ENCODE data around the gene RPS27L.

RPS27L gene

DNA sequence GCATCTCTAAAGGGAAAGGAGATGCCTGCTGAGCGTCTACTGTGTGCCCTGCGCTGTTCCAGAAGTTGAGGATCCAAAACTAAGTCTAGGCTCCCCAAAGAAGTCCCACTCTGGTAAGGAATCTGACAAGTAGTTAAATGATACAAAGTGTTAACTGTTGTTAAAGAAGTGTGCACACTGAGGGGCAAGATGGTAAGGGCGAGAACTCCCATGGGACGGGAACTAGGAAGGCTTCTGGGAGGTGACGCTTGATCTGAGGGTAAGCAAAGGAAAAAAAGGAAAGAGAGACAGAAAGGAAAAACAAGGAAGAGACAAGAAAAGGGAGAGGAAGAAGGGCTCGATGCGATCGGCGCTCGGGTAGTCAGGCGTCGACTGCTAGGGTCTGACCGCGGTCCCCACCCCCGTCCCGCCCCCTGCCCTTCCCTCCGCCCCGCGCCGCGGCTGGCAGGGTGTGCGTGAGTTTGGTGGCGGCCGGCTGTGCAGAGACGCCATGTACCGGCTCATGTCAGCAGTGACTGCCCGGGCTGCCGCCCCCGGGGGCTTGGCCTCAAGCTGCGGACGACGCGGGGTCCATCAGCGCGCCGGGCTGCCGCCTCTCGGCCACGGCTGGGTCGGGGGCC is 35.8 kb downstream of the RPS27L start, which contains the start of gene LACTB:
Gene LACTB, plus strand, starts transcription at position 480 of the 620 bp plus-strand sequence. Its CDS starts 11 bp downstream, at position 491.
- H3F3A ChIP-seq (ENCODE audit: insufficient read depth, low read length): 0 out of 2 replicates have a peak, but pooled peaks cover 2% of the 10 kb centered on the region
- H3K36me3 ChIP-seq (replicated peaks; ENCODE audit: insufficient read depth, low read length): no peaks in the 10 kb centered on the region
- TF ChIP-seq EZH2 (optimal IDR thresholded peaks at IDR 0.05; ENCODE audit: low read depth, low read length): no peak
- no peak for TF ChIP-seq EZH2phosphoT487 (IDR thresholded peaks at IDR 0.05; ENCODE audit: low read length)
- TF ChIP-seq, protein P1, sequence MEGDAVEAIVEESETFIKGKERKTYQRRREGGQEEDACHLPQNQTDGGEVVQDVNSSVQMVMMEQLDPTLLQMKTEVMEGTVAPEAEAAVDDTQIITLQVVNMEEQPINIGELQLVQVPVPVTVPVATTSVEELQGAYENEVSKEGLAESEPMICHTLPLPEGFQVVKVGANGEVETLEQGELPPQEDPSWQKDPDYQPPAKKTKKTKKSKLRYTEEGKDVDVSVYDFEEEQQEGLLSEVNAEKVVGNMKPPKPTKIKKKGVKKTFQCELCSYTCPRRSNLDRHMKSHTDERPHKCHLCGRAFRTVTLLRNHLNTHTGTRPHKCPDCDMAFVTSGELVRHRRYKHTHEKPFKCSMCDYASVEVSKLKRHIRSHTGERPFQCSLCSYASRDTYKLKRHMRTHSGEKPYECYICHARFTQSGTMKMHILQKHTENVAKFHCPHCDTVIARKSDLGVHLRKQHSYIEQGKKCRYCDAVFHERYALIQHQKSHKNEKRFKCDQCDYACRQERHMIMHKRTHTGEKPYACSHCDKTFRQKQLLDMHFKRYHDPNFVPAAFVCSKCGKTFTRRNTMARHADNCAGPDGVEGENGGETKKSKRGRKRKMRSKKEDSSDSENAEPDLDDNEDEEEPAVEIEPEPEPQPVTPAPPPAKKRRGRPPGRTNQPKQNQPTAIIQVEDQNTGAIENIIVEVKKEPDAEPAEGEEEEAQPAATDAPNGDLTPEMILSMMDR (IDR thresholded peaks at IDR 0.05; ENCODE audit: low read length): no peak
- peak; percentile 86 for DNase-seq
- H3K79me2 ChIP-seq (ENCODE audit: low read length): no peaks in the 10 kb centered on the region
- no peaks in the 10 kb centered on the region for H3K9me3 ChIP-seq (replicated peaks; ENCODE audit: insufficient read depth, low read length)
- peaks cover 4% of the 10 kb centered on the region; the same call in 1 of the 2 replicates for H3K4me1 ChIP-seq (ENCODE audit: low read length)
- peak within 1 kb of the TSS; percentile 61; the same call in 1 of the 2 replicates for H3K9ac ChIP-seq (ENCODE audit: low read length)
- peak within 1 kb of the TSS; percentile 42; the same call in 1 of the 2 replicates for H3K27ac ChIP-seq (ENCODE audit: low read length)
- H2AFZ ChIP-seq (ENCODE audit: low read length): peak within 1 kb of the TSS; percentile 100
- no peaks in the 10 kb centered on the region for H3K27me3 ChIP-seq (replicated peaks; ENCODE audit: insufficient read depth, low read length)
- peak within 1 kb of the TSS; percentile 87 for H3K4me2 ChIP-seq (ENCODE audit: low read depth, low read length)
- H3K4me3 ChIP-seq (ENCODE audit: low read length): peak within 1 kb of the TSS; percentile 95
- H4K20me1 ChIP-seq (ENCODE audit: insufficient read depth, low read length): no peaks in the 10 kb centered on the region
- no peaks in the 10 kb centered on the region for H3K9me2 ChIP-seq (replicated peaks; ENCODE audit: insufficient read depth, low read length)

DNA sequence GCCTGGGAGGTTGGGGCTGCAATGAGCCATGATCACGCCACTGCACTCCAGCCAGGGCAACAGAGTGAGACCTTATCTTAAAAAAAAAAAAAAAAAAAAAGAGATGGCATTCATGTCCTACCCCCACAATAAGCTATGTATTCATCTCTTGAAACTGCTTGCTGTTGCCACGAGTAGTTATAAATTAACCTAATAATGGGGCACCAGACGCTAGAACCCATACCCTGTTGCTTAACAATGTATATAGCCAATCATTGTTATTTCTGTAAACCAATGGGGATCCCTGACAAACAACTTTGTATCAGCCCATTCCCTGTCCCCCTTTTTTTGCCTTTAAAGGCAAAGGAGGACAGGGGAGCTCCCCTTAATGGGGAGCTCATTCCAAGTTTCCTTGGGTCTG is 38.4 kb downstream of the RPS27L start:
- Histone ChIP-seq H3K4me3 (ENCODE audit: low read length) (no peak overlapping the region), H3K9me3 (replicated peaks; ENCODE audit: insufficient read depth, low read length) (no peaks in the 10 kb centered on the region), H3K9me2 (replicated peaks; ENCODE audit: insufficient read depth, low read length) (no peaks in the 10 kb centered on the region), H4K20me1 (ENCODE audit: insufficient read depth, low read length) (no peaks in the 10 kb centered on the region), H3K27ac (ENCODE audit: low read length) (no peak overlapping the region), H3F3A (ENCODE audit: insufficient read depth, low read length) (0 out of 2 replicates have a peak, but pooled peaks cover 2% of the 10 kb centered on the region), H3K9ac (ENCODE audit: low read length) (no peak overlapping the region), H2AFZ (ENCODE audit: low read length) (no peak overlapping the region), H3K79me2 (ENCODE audit: low read length) (no peaks in the 10 kb centered on the region), H3K4me2 (ENCODE audit: low read depth, low read length) (no peak overlapping the region), H3K27me3 (replicated peaks; ENCODE audit: insufficient read depth, low read length) (no peaks in the 10 kb centered on the region), H3K36me3 (replicated peaks; ENCODE audit: insufficient read depth, low read length) (no peaks in the 10 kb centered on the region), H3K4me1 (ENCODE audit: low read length) (peaks cover 4% of the 10 kb centered on the region; the same call in 1 of the 2 replicates)
- DNase-seq: no peak
- TF ChIP-seq, protein P1 (IDR thresholded peaks at IDR 0.05; ENCODE audit: low read length): no peak
- TF ChIP-seq EZH2phosphoT487 (IDR thresholded peaks at IDR 0.05; ENCODE audit: low read length) (no peak), EZH2 (optimal IDR thresholded peaks at IDR 0.05; ENCODE audit: low read depth, low read length) (no peak)

DNA sequence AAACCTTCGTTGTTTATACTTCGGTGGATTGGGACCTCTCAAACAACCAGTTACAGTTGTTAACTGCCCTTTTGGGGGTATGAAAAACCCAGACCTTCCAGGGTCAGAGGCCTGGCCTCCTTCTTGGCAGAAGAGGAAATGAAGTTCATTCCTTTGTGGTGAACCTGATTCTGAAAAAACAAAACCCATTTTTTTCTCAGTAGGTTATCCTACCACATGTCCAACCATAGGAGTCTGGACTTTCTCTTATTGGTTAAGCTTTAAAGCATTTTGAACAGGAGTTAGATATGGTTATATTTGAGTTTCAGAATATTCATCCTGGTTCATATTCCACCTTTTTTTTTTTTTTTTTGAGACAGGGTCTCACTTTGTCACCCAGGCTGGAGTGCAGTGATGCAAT is 42.8 kb downstream of the RPS27L start:
- DNase-seq: no peak
- H2AFZ ChIP-seq (ENCODE audit: low read length): no peak overlapping the region

More for the DNA sequence above, 42.8 kb downstream of the RPS27L start:
- Histone ChIP-seq H3K36me3 (replicated peaks; ENCODE audit: insufficient read depth, low read length) (no peaks in the 10 kb centered on the region), H3K4me2 (ENCODE audit: low read depth, low read length) (no peak overlapping the region), H3K79me2 (ENCODE audit: low read length) (no peaks in the 10 kb centered on the region), H3K9me3 (replicated peaks; ENCODE audit: insufficient read depth, low read length) (no peaks in the 10 kb centered on the region), H3K4me1 (ENCODE audit: low read length) (no peaks in the 10 kb centered on the region), H3K27ac (ENCODE audit: low read length) (no peak overlapping the region), H3K9ac (ENCODE audit: low read length) (no peak overlapping the region), H3K4me3 (ENCODE audit: low read length) (no peak overlapping the region), H3F3A (ENCODE audit: insufficient read depth, low read length) (no peaks in the 10 kb centered on the region), H3K9me2 (replicated peaks; ENCODE audit: insufficient read depth, low read length) (no peaks in the 10 kb centered on the region), H4K20me1 (ENCODE audit: insufficient read depth, low read length) (no peaks in the 10 kb centered on the region), H3K27me3 (replicated peaks; ENCODE audit: insufficient read depth, low read length) (no peaks in the 10 kb centered on the region)
- TF ChIP-seq EZH2phosphoT487 (IDR thresholded peaks at IDR 0.05; ENCODE audit: low read length) (no peak), EZH2 (optimal IDR thresholded peaks at IDR 0.05; ENCODE audit: low read depth, low read length) (no peak)
- TF ChIP-seq, protein P1 (IDR thresholded peaks at IDR 0.05; ENCODE audit: low read length): no peak

Data from MM.1S (cell line).